Measurements from ENCODE around the gene ADIG. TPM values are rescaled to one million over a fixed set of nuclear protein-coding genes. Genes with fewer than 3 reads are reported as not detected.

Gene ADIG
- total RNA-seq, 2 experiments from 2014 or later: not detected

DNA sequence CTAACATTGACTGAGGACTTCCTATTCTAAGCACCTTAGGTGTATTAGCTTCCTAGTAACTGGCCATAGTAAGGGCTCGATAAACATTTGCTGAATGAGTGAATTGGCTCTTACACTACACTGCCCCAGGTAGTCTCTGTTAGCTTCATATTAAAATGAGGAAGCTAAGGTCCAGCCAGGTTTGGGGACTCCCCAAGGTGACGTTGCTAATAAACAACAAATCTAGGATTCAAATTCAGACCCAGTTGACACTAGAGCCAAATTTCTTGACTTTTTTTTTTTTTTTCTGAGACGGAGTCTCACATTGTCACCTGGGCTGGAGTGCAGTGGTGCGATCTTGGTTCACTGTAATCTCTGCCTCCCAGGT, 36.8 kb downstream of the ADIG start:
- CTCF ChIA-PET: no interaction called here
- Mint-ChIP-seq H3K27me3 (peaks cover 52% of the 10 kb centered on the region), H3K9me3 (no peaks in the 10 kb centered on the region), H3K36me3 (ENCODE audit: low read depth) (no peaks in the 10 kb centered on the region), H3K4me3 (no peak overlapping the region), H3K4me1 (ENCODE audit: low read depth) (no peaks in the 10 kb centered on the region), H3K27ac (no peak overlapping the region)
- no peaks in the 10 kb centered on the region for H3K36me3 ChIP-seq (ENCODE audit: insufficient read depth, low read length)
- H3K9me3 ChIP-seq (ENCODE audit: control insufficient read depth in 1 of 2, insufficient read depth in 1 of 2, low read length in 2 of 2): peaks cover 0 to 8% of the 10 kb centered on the region in 2 experiments
- TF ChIP-seq, protein P1, sequence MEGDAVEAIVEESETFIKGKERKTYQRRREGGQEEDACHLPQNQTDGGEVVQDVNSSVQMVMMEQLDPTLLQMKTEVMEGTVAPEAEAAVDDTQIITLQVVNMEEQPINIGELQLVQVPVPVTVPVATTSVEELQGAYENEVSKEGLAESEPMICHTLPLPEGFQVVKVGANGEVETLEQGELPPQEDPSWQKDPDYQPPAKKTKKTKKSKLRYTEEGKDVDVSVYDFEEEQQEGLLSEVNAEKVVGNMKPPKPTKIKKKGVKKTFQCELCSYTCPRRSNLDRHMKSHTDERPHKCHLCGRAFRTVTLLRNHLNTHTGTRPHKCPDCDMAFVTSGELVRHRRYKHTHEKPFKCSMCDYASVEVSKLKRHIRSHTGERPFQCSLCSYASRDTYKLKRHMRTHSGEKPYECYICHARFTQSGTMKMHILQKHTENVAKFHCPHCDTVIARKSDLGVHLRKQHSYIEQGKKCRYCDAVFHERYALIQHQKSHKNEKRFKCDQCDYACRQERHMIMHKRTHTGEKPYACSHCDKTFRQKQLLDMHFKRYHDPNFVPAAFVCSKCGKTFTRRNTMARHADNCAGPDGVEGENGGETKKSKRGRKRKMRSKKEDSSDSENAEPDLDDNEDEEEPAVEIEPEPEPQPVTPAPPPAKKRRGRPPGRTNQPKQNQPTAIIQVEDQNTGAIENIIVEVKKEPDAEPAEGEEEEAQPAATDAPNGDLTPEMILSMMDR (IDR thresholded peaks at IDR 0.05): no peak
- no peaks in the 10 kb centered on the region for H3K4me1 ChIP-seq (ENCODE audit: insufficient read depth, low read length)
- H3K4me3 ChIP-seq (ENCODE audit: low read length): no peak overlapping the region
- intact Hi-C loops (cut with DNase I, micrococcal nuclease): no loop called here
- peaks cover 5 to 18% of the 10 kb centered on the region in 2 experiments for H3K27me3 ChIP-seq (ENCODE audit: control insufficient read depth in 1 of 2, insufficient read depth in 2 of 2, low read length in 2 of 2)
- DNase-seq (no peak), ATAC-seq (ENCODE audit: poor library complexity) (no peak)
- no peak overlapping the region for H3K27ac ChIP-seq (ENCODE audit: low read depth in 1 of 2, low read length in 2 of 2)
- POLR2A ChIA-PET: no interaction called here

DNA sequence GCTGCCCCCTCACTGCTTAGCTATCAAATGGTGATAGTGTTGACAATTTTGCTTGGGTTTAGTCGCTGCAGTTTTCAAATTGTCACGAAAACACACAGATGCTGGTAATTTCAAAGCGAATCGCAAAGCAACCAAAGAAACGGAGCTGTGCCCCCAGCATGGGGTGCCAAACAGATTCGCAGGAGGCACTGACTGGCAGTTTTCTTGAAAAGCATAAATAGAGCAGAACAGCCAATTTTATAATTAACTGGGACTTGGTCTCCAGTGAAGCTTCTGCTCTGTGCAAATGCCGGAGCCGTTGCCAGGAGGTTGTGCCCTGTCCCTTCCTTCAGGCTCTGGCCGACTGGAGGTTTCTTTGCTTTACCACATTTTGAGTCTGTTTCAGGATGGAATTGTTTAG, 39.4 kb downstream of the ADIG start:
- Histone ChIP-seq H3K27ac (ENCODE audit: low read depth in 1 of 2, low read length in 2 of 2) (no peak overlapping the region), H3K4me1 (ENCODE audit: insufficient read depth, low read length) (no peaks in the 10 kb centered on the region), H3K9me3 (ENCODE audit: control insufficient read depth in 1 of 2, insufficient read depth in 1 of 2, low read length in 2 of 2) (peaks cover 0 to 11% of the 10 kb centered on the region in 2 experiments), H3K36me3 (ENCODE audit: insufficient read depth, low read length) (no peaks in the 10 kb centered on the region), H3K27me3 (ENCODE audit: control insufficient read depth in 1 of 2, insufficient read depth in 2 of 2, low read length in 2 of 2) (peaks cover 5 to 10% of the 10 kb centered on the region in 2 experiments), H3K4me3 (ENCODE audit: low read length) (no peak overlapping the region)
- DNase-seq (no peak), ATAC-seq (ENCODE audit: poor library complexity) (no peak)
- TF ChIP-seq, protein P1 (IDR thresholded peaks at IDR 0.05): no peak
- H3K4me1 Mint-ChIP-seq (ENCODE audit: low read depth): no peaks in the 10 kb centered on the region
- H3K36me3 Mint-ChIP-seq (ENCODE audit: low read depth): no peaks in the 10 kb centered on the region
- ChIA-PET CTCF (no interaction called here), POLR2A (no interaction called here)
- H3K27ac Mint-ChIP-seq: no peak overlapping the region
- H3K4me3 Mint-ChIP-seq: no peak overlapping the region
- no peaks in the 10 kb centered on the region for H3K9me3 Mint-ChIP-seq
- intact Hi-C loops (cut with DNase I, micrococcal nuclease): no loop called here
- H3K27me3 Mint-ChIP-seq: peaks cover 52% of the 10 kb centered on the region

DNA sequence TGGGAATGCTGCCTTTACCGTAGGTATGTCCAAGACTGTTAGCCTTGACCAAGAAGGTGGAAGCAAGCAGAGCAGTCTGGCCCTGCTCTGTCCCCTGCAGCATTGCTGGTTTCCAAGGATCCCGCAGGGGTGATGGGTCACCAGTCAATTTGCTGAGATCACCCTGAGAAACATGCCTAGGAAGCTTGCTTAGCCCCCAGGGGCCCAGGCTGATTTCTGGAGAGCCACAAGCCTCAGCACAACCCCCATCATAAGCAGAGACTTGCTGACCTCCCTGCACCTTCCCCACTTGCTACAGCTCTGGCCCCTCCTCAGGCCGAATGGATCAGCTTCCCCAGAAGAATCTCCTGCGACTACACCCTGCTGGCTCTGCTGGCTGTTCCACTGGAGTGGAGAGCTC, 42.1 kb downstream of the ADIG start:
- H3K4me1 ChIP-seq (ENCODE audit: insufficient read depth, low read length): no peaks in the 10 kb centered on the region
- no peaks in the 10 kb centered on the region for H3K4me1 Mint-ChIP-seq (ENCODE audit: low read depth)
- TF ChIP-seq, protein P1 (IDR thresholded peaks at IDR 0.05): no peak
- H3K36me3 Mint-ChIP-seq (ENCODE audit: low read depth): no peaks in the 10 kb centered on the region
- H3K27ac Mint-ChIP-seq: no peak overlapping the region
- DNase-seq (no peak), ATAC-seq (ENCODE audit: poor library complexity) (no peak)
- peaks cover 0 to 9% of the 10 kb centered on the region in 2 experiments for H3K27me3 ChIP-seq (ENCODE audit: control insufficient read depth in 1 of 2, insufficient read depth in 2 of 2, low read length in 2 of 2)
- CTCF ChIA-PET: no interaction called here
- no peaks in the 10 kb centered on the region for H3K36me3 ChIP-seq (ENCODE audit: insufficient read depth, low read length)
- peaks cover 0 to 6% of the 10 kb centered on the region in 2 experiments for H3K9me3 ChIP-seq (ENCODE audit: control insufficient read depth in 1 of 2, insufficient read depth in 1 of 2, low read length in 2 of 2)
- no peak overlapping the region for H3K27ac ChIP-seq (ENCODE audit: low read depth in 1 of 2, low read length in 2 of 2)
- H3K4me3 Mint-ChIP-seq: no peak overlapping the region
- H3K9me3 Mint-ChIP-seq: no peaks in the 10 kb centered on the region
- H3K4me3 ChIP-seq (ENCODE audit: low read length): no peak overlapping the region
- peaks cover 32% of the 10 kb centered on the region for H3K27me3 Mint-ChIP-seq
- intact Hi-C loops (cut with DNase I, micrococcal nuclease): no loop called here
- POLR2A ChIA-PET: no interaction called here

Data from CD4-positive, alpha-beta T cell (primary cell).